CD4-positive, alpha-beta T cell treated with Interleukin-4 for 1 hour (primary cell): Measurements from ENCODE around the gene UPP1.

Experiments
- DNase-seq, 2 donors: peaks; one replicate each; pipeline ENCODE4 v3.0.0-alpha.2; 2020 to 2022

The UPP1 gene

GRCh38 chr7:48087349-48087748 lies 1.7 kb upstream of the UPP1 start:
- DNase-seq = peak; percentile 43 to 49

GRCh38 chr7:48088559-48089045 lies 463 bp upstream of the UPP1 start:
- no peak for DNase-seq

GRCh38 chr7:48090095-48090805 lies 1.2 kb downstream of the UPP1 start:
- peak in 1 of 2 donors; percentile 40 for DNase-seq

GRCh38 chr7:48091506-48092433 lies 2.7 kb downstream of the UPP1 start:
- DNase-seq = no peak

GRCh38 chr7:48094861-48095293 lies 5.8 kb downstream of the UPP1 start:
- DNase-seq = no peak

GRCh38 chr7:48096273-48096672 lies 7.2 kb downstream of the UPP1 start:
- DNase-seq = peak; percentile 22 to 61

GRCh38 chr7:48097521-48098231 lies 8.6 kb downstream of the UPP1 start:
- peak in 1 of 2 donors; percentile 53 for DNase-seq

GRCh38 chr7:48098846-48099245 lies 9.8 kb downstream of the UPP1 start:
- DNase-seq = no peak

- DNase-seq = no peak
Measured at GRCh38 chr7:48099781-48100180, 10.7 kb downstream of the UPP1 start.

GRCh38 chr7:48101352-48101751 lies 12.3 kb downstream of the UPP1 start:
- DNase-seq = no peak

GRCh38 chr7:48101968-48102367 lies 12.9 kb downstream of the UPP1 start:
- DNase-seq = no peak

GRCh38 chr7:48102530-48102929 lies 13.5 kb downstream of the UPP1 start:
- no peak for DNase-seq

GRCh38 chr7:48105045-48105444 lies 16.0 kb downstream of the UPP1 start:
- DNase-seq = no peak

GRCh38 chr7:48106906-48107659 lies 18.0 kb downstream of the UPP1 start:
- DNase-seq = no peak

GRCh38 chr7:48107926-48108472 lies 18.9 kb downstream of the UPP1 start:
- no peak for DNase-seq

GRCh38 chr7:48108959-48109847 lies 20.1 kb downstream of the UPP1 start:
- no peak for DNase-seq

- peak; percentile 85 to 90 for DNase-seq
Measured at GRCh38 chr7:48109848-48110663, 21.0 kb downstream of the UPP1 start.

GRCh38 chr7:48110868-48111267 lies 21.8 kb downstream of the UPP1 start:
- DNase-seq = no peak

GRCh38 chr7:48111596-48111995 lies 22.5 kb downstream of the UPP1 start:
- no peak for DNase-seq
